Dendritic cell treated with granulocyte-macrophage colony-stimulating factor and Interleukin-4, amounts not matched to agents 40 ng/mL and 50 ng/mL, for 4 days (primary cell): ENCODE results near the gene MRPL14.
A peak's percentile ranks its signal among the peaks of the same experiment; 100 is the strongest.

ENCODE experiments used
- H3K27ac Mint-ChIP-seq: one replicate; pipeline ENCODE4 v1.8.0; 2022; ENCODE audit warnings: mild to moderate bottlenecking, mixed read lengths
- H3K27me3 Mint-ChIP-seq: one replicate; pipeline ENCODE4 v1.8.0; 2022; ENCODE audit warnings: mild to moderate bottlenecking, mixed read lengths
- H3K36me3 Mint-ChIP-seq: one replicate; pipeline ENCODE4 v1.8.0; 2022; ENCODE audit warnings: low read depth, mixed read lengths
- H3K4me1 Mint-ChIP-seq: one replicate; pipeline ENCODE4 v1.8.0; 2022; ENCODE audit warnings: low read depth, mixed read lengths
- H3K4me3 Mint-ChIP-seq: one replicate; pipeline ENCODE4 v1.8.0; 2022; ENCODE audit warnings: mild to moderate bottlenecking, moderate library complexity, mixed read lengths
- H3K9me3 Mint-ChIP-seq: one replicate; pipeline ENCODE4 v1.8.0; 2022; ENCODE audit warnings: mixed read lengths
- intact Hi-C: fragments of 100-400 bp; cut with micrococcal nuclease; formaldehyde crosslinking; loops from one replicate; pipeline ENCODE4 v1.15.0; 2022

Gene MRPL14

GRCh38 chr6:44079672-44080071 lies 47.6 kb downstream of the MRPL14 start:
- no peak overlapping the region for H3K4me3 Mint-ChIP-seq
- intact Hi-C loops, result loop anchor here (1.0 to 2.0 kb wide), 5 partner anchors 127 to 471 kb away; no protein-coding TSS in a partner anchor

GRCh38 chr6:44078827-44079671 lies 48.2 kb downstream of the MRPL14 start:
- Mint-ChIP-seq H3K36me3 (no peaks in the 10 kb centered on the region), H3K9me3 (no peaks in the 10 kb centered on the region), H3K4me3 (no peak overlapping the region), H3K27ac (no peak overlapping the region), H3K27me3 (peaks cover 55% of the 10 kb centered on the region), H3K4me1 (peaks cover 39% of the 10 kb centered on the region)
- intact Hi-C loops, result loop anchor here (1.0 kb wide), 4 partner anchors 127 to 412 kb away; no protein-coding TSS in a partner anchor

More at GRCh38 chr6:44079672-44080071, 47.6 kb downstream of the MRPL14 start:
- H3K9me3 Mint-ChIP-seq, result no peaks in the 10 kb centered on the region
- H3K4me1 Mint-ChIP-seq, result peaks cover 33% of the 10 kb centered on the region
- H3K36me3 Mint-ChIP-seq, result no peaks in the 10 kb centered on the region
- H3K27ac Mint-ChIP-seq, result no peak overlapping the region
- peaks cover 49% of the 10 kb centered on the region for H3K27me3 Mint-ChIP-seq

GRCh38 chr6:44078219-44078826 lies 48.9 kb downstream of the MRPL14 start:
- Mint-ChIP-seq H3K4me3 (no peak overlapping the region), H3K27me3 (peaks cover 61% of the 10 kb centered on the region), H3K4me1 (peaks cover 46% of the 10 kb centered on the region), H3K27ac (no peak overlapping the region), H3K9me3 (no peaks in the 10 kb centered on the region), H3K36me3 (no peaks in the 10 kb centered on the region)
- intact Hi-C loops, result no loop called here

GRCh38 chr6:44077214-44077946 lies 49.9 kb downstream of the MRPL14 start:
- Mint-ChIP-seq H3K4me1 (peaks cover 46% of the 10 kb centered on the region), H3K27ac (no peak overlapping the region), H3K27me3 (peaks cover 69% of the 10 kb centered on the region), H3K9me3 (no peaks in the 10 kb centered on the region), H3K36me3 (peaks cover 5% of the 10 kb centered on the region), H3K4me3 (no peak overlapping the region)
- intact Hi-C loops, result no loop called here

- Mint-ChIP-seq H3K4me1 (peaks cover 46% of the 10 kb centered on the region), H3K9me3 (no peaks in the 10 kb centered on the region), H3K27me3 (peaks cover 72% of the 10 kb centered on the region), H3K27ac (no peak overlapping the region), H3K4me3 (peak overlapping the region; percentile 34), H3K36me3 (peaks cover 5% of the 10 kb centered on the region)
- intact Hi-C loops, result no loop called here
Measured at GRCh38 chr6:44076356-44077213, 50.7 kb downstream of the MRPL14 start.

- intact Hi-C loops, result no loop called here
- peaks cover 46% of the 10 kb centered on the region for H3K4me1 Mint-ChIP-seq
- H3K36me3 Mint-ChIP-seq, result peaks cover 5% of the 10 kb centered on the region
- peak overlapping the region; percentile 67 for H3K27ac Mint-ChIP-seq
- no peaks in the 10 kb centered on the region for H3K9me3 Mint-ChIP-seq
- peak overlapping the region; percentile 14 for H3K4me3 Mint-ChIP-seq
- H3K27me3 Mint-ChIP-seq, result peaks cover 76% of the 10 kb centered on the region
Measured at GRCh38 chr6:44075647-44076355, 51.5 kb downstream of the MRPL14 start.

GRCh38 chr6:44074813-44075646 lies 52.2 kb downstream of the MRPL14 start:
- Mint-ChIP-seq H3K36me3 (peaks cover 5% of the 10 kb centered on the region), H3K27me3 (peaks cover 83% of the 10 kb centered on the region), H3K4me3 (no peak overlapping the region), H3K9me3 (no peaks in the 10 kb centered on the region), H3K4me1 (peaks cover 41% of the 10 kb centered on the region), H3K27ac (peak overlapping the region; percentile 67)
- intact Hi-C loops, result loop anchor here (1.0 to 5.0 kb wide), 3 partner anchors 73 to 306 kb away; no protein-coding TSS in a partner anchor

- peak overlapping the region; percentile 54 for H3K4me3 Mint-ChIP-seq
- no peaks in the 10 kb centered on the region for H3K9me3 Mint-ChIP-seq
- H3K27ac Mint-ChIP-seq, result peak overlapping the region; percentile 67
- H3K27me3 Mint-ChIP-seq, result peaks cover 86% of the 10 kb centered on the region
- H3K36me3 Mint-ChIP-seq, result peaks cover 5% of the 10 kb centered on the region
- H3K4me1 Mint-ChIP-seq, result peaks cover 41% of the 10 kb centered on the region
- intact Hi-C loops, result loop anchor here (1.0 to 5.0 kb wide), 3 partner anchors 72 to 305 kb away; no protein-coding TSS in a partner anchor
Measured at GRCh38 chr6:44074439-44074812, 52.8 kb downstream of the MRPL14 start.

GRCh38 chr6:44073612-44074438 lies 53.4 kb downstream of the MRPL14 start:
- Mint-ChIP-seq H3K9me3 (no peaks in the 10 kb centered on the region), H3K4me3 (peak overlapping the region; percentile 93), H3K27ac (peak overlapping the region; percentile 67), H3K36me3 (peaks cover 5% of the 10 kb centered on the region), H3K4me1 (peaks cover 35% of the 10 kb centered on the region), H3K27me3 (peaks cover 85% of the 10 kb centered on the region)
- intact Hi-C loops, result loop anchor here (1.0 to 5.0 kb wide), 3 partner anchors 72 to 305 kb away; no protein-coding TSS in a partner anchor

- Mint-ChIP-seq H3K27ac (peak overlapping the region; percentile 85), H3K4me1 (peaks cover 39% of the 10 kb centered on the region), H3K9me3 (no peaks in the 10 kb centered on the region), H3K36me3 (peaks cover 5% of the 10 kb centered on the region), H3K4me3 (peak overlapping the region; percentile 93), H3K27me3 (peaks cover 81% of the 10 kb centered on the region)
- intact Hi-C loops, result loop anchor here (5.0 kb wide), 2 partner anchors 71 to 96 kb away; no protein-coding TSS in a partner anchor
Measured at GRCh38 chr6:44072959-44073611, 54.2 kb downstream of the MRPL14 start.

GRCh38 chr6:44072452-44072958 lies 54.7 kb downstream of the MRPL14 start:
- H3K4me3 Mint-ChIP-seq, result peak overlapping the region; percentile 93
- peaks cover 79% of the 10 kb centered on the region for H3K27me3 Mint-ChIP-seq
- H3K9me3 Mint-ChIP-seq, result no peaks in the 10 kb centered on the region
- peak overlapping the region; percentile 85 for H3K27ac Mint-ChIP-seq
- H3K36me3 Mint-ChIP-seq, result peaks cover 5% of the 10 kb centered on the region
- H3K4me1 Mint-ChIP-seq, result peaks cover 43% of the 10 kb centered on the region
- intact Hi-C loops, result loop anchor here (5.0 kb wide), 2 partner anchors 70 to 95 kb away; no protein-coding TSS in a partner anchor
